Fibroblast of lung (primary cell): ENCODE results near the gene GUCA1A.

Experiments
- CTCF ChIP-seq, 2 donors: IDR thresholded peaks in 1 of 2; conservative IDR thresholded peaks in 1 of 2; 1 replicate in 1 of 2; 2 replicates in 1 of 2; pipeline ENCODE4 v1.5.1; 2011 to 2012; ENCODE audit warnings: low read length in 2 of 2, control low read depth in 1 of 2, inconsistent platforms in 1 of 2, low read depth in 1 of 2, mild to moderate bottlenecking in 1 of 2
- EZH2 ChIP-seq: IDR thresholded peaks from 2 replicates; pipeline ENCODE4 v1.5.1; 2012; ENCODE audit warnings: low read length, control low read depth, mild to moderate bottlenecking; ENCODE audit errors: missing control alignments

DNA sequence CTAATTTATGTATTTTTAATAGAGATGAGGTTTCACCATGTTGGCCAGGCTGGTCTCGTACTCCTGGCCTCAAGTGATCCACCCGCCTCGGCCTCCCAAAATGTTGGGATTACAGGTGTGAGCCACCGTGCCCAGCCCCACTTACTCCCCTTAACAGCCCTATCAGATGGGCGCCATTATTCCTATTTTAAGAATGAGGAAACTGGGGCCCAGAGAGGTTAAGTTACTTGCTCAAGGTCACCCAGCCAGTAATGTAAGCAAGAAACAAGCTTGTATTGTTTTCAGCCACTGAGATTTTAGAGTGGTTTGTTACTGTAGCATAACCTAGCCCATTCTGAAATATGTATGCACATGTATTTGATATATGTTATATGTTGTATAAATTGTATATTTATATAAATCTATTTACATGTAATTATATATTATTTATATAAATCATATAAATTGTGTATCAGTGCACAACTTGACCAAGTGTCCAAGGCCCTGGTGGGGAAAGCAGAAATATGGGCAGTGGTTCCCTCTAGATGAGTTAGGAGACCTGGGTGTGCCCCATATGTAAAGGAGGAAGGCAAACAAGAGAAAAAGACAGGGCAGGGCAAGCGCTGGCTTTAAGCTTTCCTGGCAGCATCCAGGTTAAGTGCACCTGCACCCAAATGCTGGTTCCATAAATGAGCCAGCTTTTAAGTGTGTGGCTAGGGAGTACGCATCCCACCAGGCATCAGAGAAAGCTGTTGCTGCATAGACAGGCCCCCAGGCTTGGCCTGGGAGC is 1.2 kb upstream of the GUCA1A start:
- TF ChIP-seq CTCF (conservative IDR thresholded peaks at IDR 0.05 in 1 of 2, IDR thresholded peaks at IDR 0.05 in 1 of 2; ENCODE audit: low read depth in 1 of 2, low read length in 2 of 2): no peak
- no peak for TF ChIP-seq EZH2
